ENCODE data around the gene MOCS3.

The MOCS3 gene

GRCh38 chr20:51012357-51012756 is 53.7 kb downstream of the MOCS3 start:
- DNase-seq (ENCODE audit: low spot score), result no peak
